ENCODE measurements around the gene PDPK1.
A peak's percentile ranks its signal among the peaks of the same experiment; 100 is the strongest.

Gene PDPK1

DNA sequence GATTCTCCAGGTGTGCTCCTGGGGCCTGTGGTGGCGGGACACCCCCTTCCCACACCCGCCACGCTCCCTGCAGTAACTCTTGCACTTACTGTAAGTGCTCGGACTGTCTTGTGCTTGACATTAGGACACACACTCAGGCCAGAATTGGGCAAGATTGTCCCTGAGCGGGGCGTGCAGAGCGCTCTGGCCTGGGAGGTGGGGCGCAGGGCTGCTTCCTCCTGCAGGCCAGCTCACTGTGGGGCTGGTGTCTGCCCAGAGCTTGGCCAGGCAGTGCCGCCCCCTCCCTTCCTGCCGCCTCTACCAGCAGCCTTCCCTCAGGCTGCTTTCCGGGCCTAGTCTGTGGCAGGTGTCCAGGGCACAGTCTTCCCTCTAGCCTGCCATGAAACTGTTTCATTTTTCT is 30.2 kb upstream of the PDPK1 start:
- DNase-seq, result no peak

- no peak for DNase-seq
Measured at GRCh38 chr16:2508722-2509400, 29.0 kb upstream of the PDPK1 start.

GRCh38 chr16:2511128-2511800 is 26.6 kb upstream of the PDPK1 start:
- peak; percentile 63 for DNase-seq

DNA sequence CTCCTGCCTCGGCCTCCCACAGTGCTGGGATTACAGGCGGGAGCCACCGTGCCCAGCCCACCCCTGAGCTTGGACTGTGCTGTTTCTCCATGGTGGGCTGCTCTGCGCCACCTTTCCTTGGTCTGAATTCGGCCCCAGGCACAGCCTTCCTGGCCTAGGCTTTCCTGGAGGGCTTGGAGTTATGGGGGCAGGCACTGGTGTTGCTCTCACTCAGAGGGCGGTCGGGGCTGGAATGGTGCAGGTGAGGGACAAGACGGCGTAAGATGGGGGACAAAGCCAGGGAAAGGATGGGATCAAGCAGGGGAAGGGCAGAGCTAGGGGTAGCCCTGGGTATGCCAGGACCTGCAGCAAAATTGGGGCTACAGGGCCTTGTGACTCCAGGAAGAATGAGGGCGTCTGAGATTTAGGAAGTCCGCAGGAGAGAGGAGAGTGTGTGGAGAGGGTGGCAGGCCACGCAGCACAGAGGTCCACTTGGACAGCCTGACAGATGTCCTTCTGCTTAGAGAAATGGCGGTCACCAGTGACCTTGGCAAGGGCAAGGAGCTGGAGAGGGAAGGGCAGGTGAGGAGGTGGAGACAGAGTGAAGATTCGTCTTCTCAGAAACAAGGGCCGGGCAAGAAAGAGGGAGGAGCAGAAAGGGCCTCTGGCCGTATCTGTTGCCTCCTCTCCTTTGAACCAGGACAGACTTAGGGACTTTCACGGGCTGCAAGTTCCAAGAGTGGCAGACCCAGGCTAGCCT is 25.7 kb upstream of the PDPK1 start:
- no peak for DNase-seq

DNA sequence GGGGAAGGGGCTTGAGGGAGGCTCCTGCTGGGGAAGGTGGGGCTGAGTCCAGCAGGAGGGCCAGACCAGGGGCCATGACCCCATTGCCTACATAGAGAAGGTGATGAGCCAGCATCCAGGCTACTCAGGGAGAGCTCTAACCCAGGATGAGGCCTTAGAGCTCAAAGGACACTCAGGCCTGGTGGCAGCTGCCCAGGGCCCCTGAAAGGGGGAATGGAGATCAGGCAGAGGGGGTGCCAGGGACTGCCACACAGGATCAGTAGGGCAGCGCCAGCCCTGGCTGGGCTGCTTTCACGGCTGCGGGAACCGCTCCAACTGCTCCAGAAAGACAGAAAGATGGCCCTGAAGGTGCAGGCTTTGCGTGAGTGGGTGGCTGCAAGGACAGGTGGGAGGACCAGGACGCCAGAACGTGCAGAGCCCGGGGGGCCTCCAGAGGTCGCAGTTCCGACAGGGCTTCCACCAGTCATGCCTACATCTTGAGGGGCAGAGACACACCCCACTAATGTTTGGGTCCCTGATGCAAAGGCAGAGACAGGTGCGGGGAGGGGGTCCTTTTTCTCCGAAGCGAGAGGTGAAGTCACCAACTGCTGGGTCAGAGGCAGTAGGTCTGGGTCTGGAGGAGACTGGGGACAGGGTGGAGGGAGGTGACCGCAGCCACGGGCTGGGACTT is 25.0 kb upstream of the PDPK1 start:
- DNase-seq, result no peak

- DNase-seq, result peak; percentile 85
Measured at GRCh38 chr16:2513405-2514332, 24.2 kb upstream of the PDPK1 start, which contains the start of gene ATP6V0C. Gene ATP6V0C, plus strand, starts transcription at chr16:2513952. Its CDS starts 152 bp downstream, at chr16:2514104.

DNA sequence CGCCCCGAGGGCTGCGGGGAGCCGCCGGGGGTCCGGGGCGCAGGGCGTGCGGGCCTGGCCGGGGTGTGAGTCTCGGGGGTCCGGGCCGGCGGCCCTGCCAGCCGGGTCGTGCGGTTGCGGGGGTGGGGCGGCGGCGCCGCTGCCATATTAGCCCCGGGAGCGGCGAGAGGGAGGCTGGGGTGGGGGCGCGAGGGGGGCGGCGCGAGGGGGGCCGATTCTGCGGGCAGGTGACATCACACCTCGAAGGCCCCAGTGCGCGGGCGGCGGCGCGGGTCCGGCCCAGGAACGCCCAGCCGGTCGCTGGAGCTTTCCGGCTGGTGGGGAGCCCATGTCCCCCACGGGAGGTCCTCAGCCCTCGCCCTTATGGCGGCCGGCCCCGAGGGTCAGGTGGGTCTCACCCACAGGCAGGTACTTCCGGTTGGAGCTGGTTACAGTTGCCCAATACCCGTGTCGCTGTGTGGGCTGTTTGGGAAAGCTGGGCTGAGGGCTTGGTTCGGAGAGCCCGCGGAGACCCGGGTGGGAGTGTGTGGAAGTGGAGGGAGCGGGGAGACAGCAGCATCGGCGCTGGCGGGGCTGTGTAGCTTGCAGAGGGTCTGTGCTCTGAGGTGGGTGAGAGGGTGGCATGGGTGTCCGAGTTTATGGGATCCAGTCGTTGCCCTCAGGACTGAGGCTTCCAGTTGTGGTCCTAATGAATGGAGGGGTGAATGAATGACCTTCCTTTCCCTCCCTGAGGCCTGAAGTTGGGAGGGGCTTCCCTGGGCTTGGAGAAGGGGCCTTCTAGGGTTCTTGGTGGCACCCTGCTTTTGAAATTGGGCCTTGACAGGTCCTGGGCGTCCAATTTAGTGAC is 23.3 kb upstream of the PDPK1 start:
- DNase-seq, result no peak

DNA sequence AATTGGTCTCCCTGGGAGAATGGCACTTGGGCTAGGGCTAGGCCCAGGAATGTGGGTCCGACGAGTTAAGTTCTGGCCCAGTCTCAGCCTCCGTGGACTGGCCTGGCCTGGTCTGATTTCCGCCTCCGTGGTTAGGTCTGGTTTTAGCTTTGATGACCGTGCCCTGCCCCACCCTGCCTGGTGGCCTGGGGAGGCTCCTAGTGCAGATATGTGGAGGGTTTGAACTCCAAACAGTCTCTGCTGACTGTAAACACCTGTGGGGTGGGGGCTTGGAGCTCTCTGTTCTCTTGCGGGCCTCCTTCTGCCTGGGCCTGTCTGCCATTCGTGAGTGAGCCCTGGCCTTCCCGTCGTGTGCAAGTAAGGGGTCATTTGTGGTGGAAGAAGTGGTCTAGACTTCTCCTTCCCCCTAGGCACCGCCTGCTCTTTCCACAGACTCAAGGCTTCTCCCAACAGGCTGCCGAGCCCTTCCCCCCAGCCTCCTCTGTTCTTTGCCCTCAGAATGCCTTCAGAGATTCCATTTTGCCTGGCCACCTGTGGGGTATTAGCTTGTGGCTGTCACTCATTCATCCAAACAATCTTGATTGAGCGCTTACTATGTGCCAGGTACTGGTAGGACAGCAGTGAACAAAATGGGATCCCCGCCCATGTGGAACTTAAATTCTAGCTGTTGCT is 22.5 kb upstream of the PDPK1 start:
- DNase-seq, result no peak

- DNase-seq, result no peak
Measured at GRCh38 chr16:2516391-2517240, 21.2 kb upstream of the PDPK1 start.

- no peak for DNase-seq
Measured at GRCh38 chr16:2517954-2518605, 19.7 kb upstream of the PDPK1 start.

DNA sequence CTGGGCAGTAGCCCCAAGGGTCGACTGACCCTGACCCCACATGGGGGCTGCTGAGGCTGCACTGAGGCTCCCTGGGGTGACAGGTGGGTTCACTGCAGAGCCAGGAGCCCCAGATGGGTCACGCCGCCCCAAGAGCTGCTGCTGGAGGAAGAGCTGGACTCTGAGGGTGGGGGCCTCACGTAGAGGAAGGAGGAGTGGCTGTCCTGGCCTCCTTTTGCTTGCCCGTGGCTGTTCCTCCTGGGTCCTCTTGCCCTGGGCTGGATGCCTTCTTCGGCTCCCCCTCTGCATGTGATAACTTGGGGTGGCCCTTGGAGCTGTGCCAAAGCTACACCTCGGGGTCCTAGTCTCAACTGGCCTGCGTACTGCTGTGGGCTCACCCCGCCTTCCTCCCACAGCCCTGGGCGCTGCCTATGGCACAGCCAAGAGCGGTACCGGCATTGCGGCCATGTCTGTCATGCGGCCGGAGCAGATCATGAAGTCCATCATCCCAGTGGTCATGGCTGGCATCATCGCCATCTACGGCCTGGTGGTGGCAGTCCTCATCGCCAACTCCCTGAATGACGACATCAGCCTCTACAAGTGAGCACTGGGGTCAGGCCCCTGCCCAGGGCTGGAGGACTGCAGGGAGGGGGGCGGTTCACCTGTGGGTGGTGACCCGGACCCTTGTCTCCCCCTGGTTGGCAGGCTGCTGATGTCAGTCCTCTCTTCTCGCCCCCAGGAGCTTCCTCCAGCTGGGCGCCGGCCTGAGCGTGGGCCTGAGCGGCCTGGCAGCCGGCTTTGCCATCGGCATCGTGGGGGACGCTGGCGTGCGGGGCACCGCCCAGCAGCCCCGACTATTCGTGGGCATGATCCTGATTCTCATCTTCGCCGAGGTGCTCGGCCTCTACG is 18.8 kb upstream of the PDPK1 start:
- no peak for DNase-seq

DNA sequence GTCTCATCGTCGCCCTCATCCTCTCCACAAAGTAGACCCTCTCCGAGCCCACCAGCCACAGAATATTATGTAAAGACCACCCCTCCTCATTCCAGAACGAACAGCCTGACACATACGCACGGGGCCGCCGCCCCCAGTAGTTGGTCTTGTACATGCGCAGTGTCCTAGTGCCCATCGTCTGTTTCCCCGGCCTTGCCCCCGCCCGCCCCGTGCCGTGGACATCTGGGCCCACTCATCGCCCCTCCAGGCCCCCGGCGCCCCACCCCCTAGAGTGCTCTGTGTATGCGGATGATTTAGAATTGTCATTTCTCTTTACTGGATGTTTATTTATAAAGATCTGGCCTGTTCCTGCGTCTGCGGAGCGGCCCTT is 18.1 kb upstream of the PDPK1 start:
- DNase-seq, result no peak

DNA sequence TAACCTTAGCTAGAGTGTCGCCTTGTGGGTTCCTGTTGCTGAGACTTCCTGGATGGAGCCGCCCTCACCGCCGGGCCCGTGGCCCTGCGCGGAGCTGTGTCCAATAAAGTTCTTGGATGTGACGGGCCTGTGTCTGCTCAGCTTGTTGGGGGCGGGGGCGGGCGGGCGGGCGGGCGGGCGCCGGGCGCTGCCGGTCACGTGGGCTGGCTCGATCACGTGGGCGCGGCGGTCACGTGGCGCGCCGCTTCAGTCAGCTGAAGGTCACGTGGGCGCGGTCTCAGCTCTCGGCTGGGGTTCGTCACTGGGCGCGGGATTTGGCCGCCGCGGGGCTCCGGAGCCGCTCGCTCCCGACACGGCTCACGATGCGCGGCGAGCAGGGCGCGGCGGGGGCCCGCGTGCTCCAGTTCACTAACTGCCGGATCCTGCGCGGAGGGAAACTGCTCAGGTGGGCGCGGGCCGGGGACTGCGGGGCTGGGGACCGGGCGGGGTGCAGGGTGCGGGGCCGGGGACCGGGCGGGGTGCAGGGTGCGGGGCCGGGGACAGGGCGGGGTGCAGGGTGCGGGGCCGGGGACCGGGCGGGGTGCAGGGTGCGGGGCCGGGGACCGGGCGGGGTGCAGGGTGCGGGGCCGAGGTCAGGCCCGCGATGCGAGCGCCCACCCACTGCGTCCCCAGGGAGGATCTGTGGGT is 17.6 kb upstream of the PDPK1 start, which contains the start of gene AMDHD2:
AMDHD2 (plus strand) TSS at position 275 of the 687 bp plus-strand sequence; CDS start at position 363, 88 bp downstream.
- peak; percentile 92 for DNase-seq

DNA sequence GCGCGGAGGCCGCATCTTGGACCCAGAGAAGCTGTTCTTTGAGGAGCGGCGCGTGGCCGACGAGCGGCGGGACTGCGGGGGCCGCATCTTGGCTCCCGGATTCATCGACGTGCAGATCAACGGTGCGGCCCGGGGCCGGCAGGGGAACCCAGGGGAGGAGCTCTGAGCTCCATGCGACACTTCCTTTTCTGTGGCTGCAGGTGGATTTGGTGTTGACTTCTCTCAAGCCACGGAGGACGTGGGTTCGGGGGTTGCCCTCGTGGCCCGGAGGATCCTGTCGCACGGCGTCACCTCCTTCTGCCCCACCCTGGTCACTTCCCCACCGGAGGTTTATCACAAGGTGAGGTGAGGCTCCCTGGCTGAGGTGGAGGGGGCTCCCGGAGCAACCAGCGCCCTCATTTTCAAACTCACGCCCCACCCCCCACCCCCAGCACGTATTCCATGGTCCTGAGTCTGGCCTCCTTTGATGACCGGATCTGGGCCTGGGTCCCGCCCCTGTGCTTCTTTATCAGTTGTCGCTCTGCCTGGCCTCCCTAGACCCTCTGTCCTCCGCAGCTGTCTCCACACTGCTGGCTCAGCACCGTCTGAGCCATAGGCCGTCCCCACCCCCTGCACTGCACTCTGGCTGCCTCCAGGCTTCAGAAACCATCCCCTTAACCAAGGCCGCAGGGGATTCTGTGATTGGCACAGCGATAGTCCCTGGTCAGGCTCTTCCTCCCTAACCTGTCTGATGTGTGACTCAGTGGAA is 16.9 kb upstream of the PDPK1 start:
- no peak for DNase-seq

GRCh38 chr16:2523801-2524231 is 14.0 kb upstream of the PDPK1 start:
- no peak for DNase-seq

DNA sequence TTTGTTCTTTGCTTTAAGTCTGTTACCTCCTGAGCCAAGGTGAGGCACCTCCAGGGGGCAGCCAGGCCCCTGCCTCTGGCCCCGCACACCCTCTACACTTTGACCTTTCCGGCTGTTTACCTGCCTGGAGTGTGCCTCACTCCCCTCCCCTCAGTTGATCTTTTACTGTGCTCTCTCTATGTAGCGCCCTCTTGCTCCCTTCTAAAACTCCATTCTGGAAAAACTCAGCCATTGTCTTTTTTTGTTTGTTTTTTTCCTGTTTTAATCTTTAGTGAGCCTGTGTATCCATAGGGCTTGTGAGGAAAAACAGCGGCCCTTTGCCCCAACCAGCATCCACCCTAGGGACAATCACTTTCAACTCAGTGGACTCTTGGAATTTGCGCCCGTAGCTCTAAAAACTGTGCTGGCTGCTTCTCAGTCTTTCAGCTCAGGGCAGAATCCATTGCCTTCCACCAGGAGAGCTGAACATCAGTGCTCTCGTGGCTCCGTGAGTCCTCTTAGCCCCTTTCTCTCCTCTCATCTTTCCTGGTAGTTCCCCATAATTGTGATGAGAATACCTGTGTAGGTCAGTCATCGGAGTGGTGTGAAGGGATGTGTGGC is 13.4 kb upstream of the PDPK1 start:
- no peak for DNase-seq

Measured in fibroblast of skin of right biceps (primary cell).